GM23338 (cell line): Measurements from ENCODE around the gene SHISA9. TPM values are rescaled to one million over a fixed set of nuclear protein-coding genes. Genes with fewer than 3 reads are reported as not detected.

Experiments
- ATAC-seq: fragments of 200-7000 bp; cut with Tn5 transposase; 3 replicates; pipeline ENCODE4 v1.9.1; 2020
- DNase-seq: peaks from one replicate; pipeline ENCODE4 v3.0.0-alpha.2; 2015; ENCODE audit warnings: low spot score
- H2AFZ ChIP-seq: fragments of 200-600 bp; sonication (generic); 2 replicates; pipeline ENCODE4 v1.8.0; 2016; ENCODE audit warnings: antibody characterized with exemption, mild to moderate bottlenecking, moderate library complexity
- H3F3A ChIP-seq: fragments of 200-600 bp; sonication (generic); replicated peaks from 2 replicates; pipeline ENCODE4 v1.8.0; 2017; ENCODE audit warnings: antibody characterized with exemption, mixed run types, low read depth
- H3K27ac ChIP-seq: fragments of 200-600 bp; sonication (generic); 2 replicates; pipeline ENCODE4 v1.6.1; 2016; ENCODE audit warnings: low read depth
- H3K27me3 ChIP-seq: fragments of 200-600 bp; sonication (generic); 2 replicates; pipeline ENCODE4 v1.8.0; 2016; ENCODE audit warnings: mild to moderate bottlenecking, mixed run types, moderate library complexity; ENCODE audit not compliant: insufficient read depth
- H3K36me3 ChIP-seq: fragments of 200-600 bp; sonication (generic); 2 replicates; pipeline ENCODE4 v1.8.0; 2016; ENCODE audit warnings: mild to moderate bottlenecking; ENCODE audit not compliant: insufficient read depth
- H3K4me1 ChIP-seq: fragments of 200-600 bp; sonication (generic); 2 replicates; pipeline ENCODE4 v1.8.0; 2016; ENCODE audit warnings: mild to moderate bottlenecking, moderate library complexity; ENCODE audit not compliant: insufficient read depth
- H3K4me2 ChIP-seq: fragments of 200-600 bp; sonication (generic); 2 replicates; pipeline ENCODE4 v1.7.1; 2017; ENCODE audit warnings: mixed run types
- H3K4me3 ChIP-seq: fragments of 200-600 bp; sonication (generic); 2 replicates; pipeline ENCODE4 v1.6.1; 2016; ENCODE audit warnings: mixed run types
- H3K79me2 ChIP-seq: fragments of 200-600 bp; sonication (generic); replicated peaks from 2 replicates; pipeline ENCODE4 v1.8.0; 2017; ENCODE audit warnings: mild to moderate bottlenecking; ENCODE audit not compliant: insufficient read depth
- H3K9me2 ChIP-seq: fragments of 200-600 bp; sonication (generic); 2 replicates; pipeline ENCODE4 v1.8.0; 2017; ENCODE audit not compliant: insufficient read depth
- H4K20me1 ChIP-seq: fragments of 200-600 bp; sonication (generic); replicated peaks from 2 replicates; pipeline ENCODE4 v1.8.0; 2017; ENCODE audit warnings: mild to moderate bottlenecking; ENCODE audit not compliant: insufficient read depth
- H3K27ac Mint-ChIP-seq: 2 replicates; pipeline ENCODE4 v1.8.0; 2020; ENCODE audit warnings: inconsistent platforms, mild to moderate bottlenecking, moderate library complexity, mixed read lengths
- H3K27me3 Mint-ChIP-seq: 3 replicates; pipeline ENCODE4 v1.8.0; 2022; ENCODE audit warnings: low read depth, mild to moderate bottlenecking, moderate library complexity, mixed read lengths, inconsistent platforms; ENCODE audit not compliant: insufficient read depth, poor library complexity
- H3K36me3 Mint-ChIP-seq: 3 replicates; pipeline ENCODE4 v1.8.0; 2021; ENCODE audit warnings: low read depth, mild to moderate bottlenecking, inconsistent platforms, moderate library complexity, mixed read lengths
- H3K4me1 Mint-ChIP-seq: 3 replicates; pipeline ENCODE4 v1.8.0; 2020; ENCODE audit warnings: mild to moderate bottlenecking, inconsistent platforms, mixed read lengths
- H3K4me3 Mint-ChIP-seq: 3 replicates; pipeline ENCODE4 v1.8.0; 2021; ENCODE audit warnings: moderate library complexity, mild to moderate bottlenecking, inconsistent platforms, mixed read lengths
- H3K9me3 Mint-ChIP-seq: 3 replicates; pipeline ENCODE4 v1.8.0; 2020; ENCODE audit warnings: moderate library complexity, mild to moderate bottlenecking, inconsistent platforms, mixed read lengths
- CREB1 ChIP-seq: fragments of 250-450 bp; sonication (Bioruptor Pico); IDR thresholded peaks from 2 replicates; pipeline ENCODE4 v1.5.0; 2020; ENCODE audit warnings: low read depth, mild to moderate bottlenecking, moderate library complexity
- ETS1 ChIP-seq: IDR thresholded peaks from 2 replicates; pipeline ENCODE4 v1.6.1; 2016; ENCODE audit warnings: antibody characterized with exemption
- NANOG ChIP-seq: IDR thresholded peaks from 2 replicates; pipeline ENCODE4 v1.6.1; 2016; ENCODE audit warnings: antibody characterized with exemption, borderline replicate concordance
- POLR2AphosphoS5 ChIP-seq: IDR thresholded peaks from 2 replicates; pipeline ENCODE4 v1.6.1; 2016; ENCODE audit warnings: antibody characterized with exemption, low read depth
- REST ChIP-seq: IDR thresholded peaks from one replicate; pipeline ENCODE4 v1.6.1; 2018; ENCODE audit warnings: antibody characterized with exemption; ENCODE audit not compliant: unreplicated experiment
- STAT1 ChIP-seq: IDR thresholded peaks from one replicate; pipeline ENCODE4 v1.6.1; 2016; ENCODE audit warnings: antibody characterized with exemption; ENCODE audit not compliant: unreplicated experiment
- ZNF114 ChIP-seq: fragments of 250-450 bp; sonication (Bioruptor Pico); IDR thresholded peaks from 2 replicates; pipeline ENCODE4 v1.5.0; 2020; ENCODE audit warnings: mild to moderate bottlenecking, moderate library complexity
- polyA plus RNA-seq: library from polyadenylated mRNA; unstranded; fragments of >200 nt; fragmentation: Nextera tagmentation; extraction: Ambion mirVana; gene quantifications from 2 replicates; pipeline ENCODE4 v1.2.1, GENCODE V29; 2016
- total RNA-seq: library from RNA; depleted of rRNA; stranded (reverse); fragments of >200 nt; shearing (Covaris generic); gene quantifications from 2 replicates; pipeline ENCODE4 v1.2.3, GENCODE V29; 2014
- TF ChIP-seq, protein P1 (sequence below), 2 experiments: fragments of 200-600 bp in 1 of 2; sonication (generic) in 1 of 2; conservative IDR thresholded peaks; 2 replicates each; pipeline versions ENCODE4 v1.5.1 to v1.6.1; 2016 to 2017; ENCODE audit warnings: antibody characterized with exemption in 2 of 2, low read depth in 2 of 2, mild to moderate bottlenecking in 2 of 2, moderate library complexity in 1 of 2

Gene SHISA9
- total and polyA plus RNA-seq, 2 experiments from 2014 or later, result 10.4 to 45.6 TPM

- Mint-ChIP-seq H3K36me3 (peaks cover 25% of the 10 kb centered on the region), H3K9me3 (peaks cover 3% of the 10 kb centered on the region; the same call in 1 of the 3 replicates), H3K4me1 (no peaks in the 10 kb centered on the region), H3K4me3 (no peak overlapping the region), H3K27ac (no peak overlapping the region), H3K27me3 (no peaks in the 10 kb centered on the region)
- no peaks in the 10 kb centered on the region for H3K36me3 ChIP-seq
- H3F3A ChIP-seq, result no peaks in the 10 kb centered on the region
- H3K79me2 ChIP-seq, result peaks cover 85% of the 10 kb centered on the region
- peaks cover 11% of the 10 kb centered on the region for H4K20me1 ChIP-seq
- no peak overlapping the region for H3K4me2 ChIP-seq
- no peaks in the 10 kb centered on the region for H3K9me2 ChIP-seq
- H2AFZ ChIP-seq, result no peak overlapping the region
- DNase-seq (no peak), ATAC-seq (no peak)
- H3K4me3 ChIP-seq, result no peak overlapping the region
- no peak for TF ChIP-seq ZNF114 (CRISPR knock-in tag)
- TF ChIP-seq POLR2AphosphoS5, result no peak
- peak; percentile 68 for TF ChIP-seq REST
- no peaks in the 10 kb centered on the region for H3K27me3 ChIP-seq
- H3K4me1 ChIP-seq, result no peaks in the 10 kb centered on the region; the same call in 1 of the 2 replicates
- H3K27ac ChIP-seq, result no peak overlapping the region
Measured at GRCh38 chr16:12927591-12927990, 26.2 kb downstream of the SHISA9 start.

DNA sequence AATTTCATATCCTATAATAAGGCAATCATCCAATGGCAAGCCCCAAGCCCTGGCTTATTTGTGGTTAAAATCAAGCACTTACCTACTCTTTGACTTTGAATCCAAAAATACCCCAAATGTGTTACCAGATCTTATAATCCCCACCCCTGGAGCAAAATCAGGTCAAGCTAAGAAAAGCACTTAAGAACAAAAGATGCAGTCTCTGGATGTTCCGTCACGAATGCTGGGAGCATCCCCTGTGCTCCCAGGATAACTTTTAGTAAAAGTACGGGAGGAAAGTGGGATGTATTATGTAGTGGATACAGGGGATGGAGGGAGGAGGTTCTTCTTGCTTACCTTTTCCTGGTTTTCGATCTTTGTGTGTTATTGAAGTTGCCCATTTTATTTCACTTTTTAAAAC, 29.5 kb downstream of the SHISA9 start:
- Histone ChIP-seq H3K9me2 (no peaks in the 10 kb centered on the region; the same call in 1 of the 2 replicates), H3K4me3 (no peak overlapping the region), H3K27me3 (no peaks in the 10 kb centered on the region), H3K79me2 (peaks cover 83% of the 10 kb centered on the region), H3F3A (no peaks in the 10 kb centered on the region), H3K4me1 (peaks cover 6% of the 10 kb centered on the region; the same call in 1 of the 2 replicates), H3K36me3 (no peaks in the 10 kb centered on the region), H3K27ac (no peak overlapping the region), H4K20me1 (peaks cover 8% of the 10 kb centered on the region; the same call in 1 of the 2 replicates), H3K4me2 (no peak overlapping the region), H2AFZ (no peak overlapping the region)
- H3K9me3 Mint-ChIP-seq, result peaks cover 3% of the 10 kb centered on the region; the same call in 1 of the 3 replicates
- ATAC-seq, result no peak
- DNase-seq, result no peak
- H3K4me3 Mint-ChIP-seq, result no peak overlapping the region
- H3K36me3 Mint-ChIP-seq, result peaks cover 27% of the 10 kb centered on the region
- H3K27ac Mint-ChIP-seq, result no peak overlapping the region
- peaks cover 6% of the 10 kb centered on the region; the same call in 2 of the 3 replicates for H3K4me1 Mint-ChIP-seq
- no peaks in the 10 kb centered on the region for H3K27me3 Mint-ChIP-seq
- TF ChIP-seq POLR2AphosphoS5, result no peak
- TF ChIP-seq CREB1, result no peak
- TF ChIP-seq NANOG, result no peak
- TF ChIP-seq, protein P1, sequence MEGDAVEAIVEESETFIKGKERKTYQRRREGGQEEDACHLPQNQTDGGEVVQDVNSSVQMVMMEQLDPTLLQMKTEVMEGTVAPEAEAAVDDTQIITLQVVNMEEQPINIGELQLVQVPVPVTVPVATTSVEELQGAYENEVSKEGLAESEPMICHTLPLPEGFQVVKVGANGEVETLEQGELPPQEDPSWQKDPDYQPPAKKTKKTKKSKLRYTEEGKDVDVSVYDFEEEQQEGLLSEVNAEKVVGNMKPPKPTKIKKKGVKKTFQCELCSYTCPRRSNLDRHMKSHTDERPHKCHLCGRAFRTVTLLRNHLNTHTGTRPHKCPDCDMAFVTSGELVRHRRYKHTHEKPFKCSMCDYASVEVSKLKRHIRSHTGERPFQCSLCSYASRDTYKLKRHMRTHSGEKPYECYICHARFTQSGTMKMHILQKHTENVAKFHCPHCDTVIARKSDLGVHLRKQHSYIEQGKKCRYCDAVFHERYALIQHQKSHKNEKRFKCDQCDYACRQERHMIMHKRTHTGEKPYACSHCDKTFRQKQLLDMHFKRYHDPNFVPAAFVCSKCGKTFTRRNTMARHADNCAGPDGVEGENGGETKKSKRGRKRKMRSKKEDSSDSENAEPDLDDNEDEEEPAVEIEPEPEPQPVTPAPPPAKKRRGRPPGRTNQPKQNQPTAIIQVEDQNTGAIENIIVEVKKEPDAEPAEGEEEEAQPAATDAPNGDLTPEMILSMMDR (conservative IDR thresholded peaks at IDR 0.05; ENCODE audit: low read depth in 2 of 2), result no peak
- TF ChIP-seq ETS1, result no peak
- TF ChIP-seq REST, result no peak
- no peak for TF ChIP-seq STAT1
